Measurements from ENCODE around the gene WAC.

DNA sequence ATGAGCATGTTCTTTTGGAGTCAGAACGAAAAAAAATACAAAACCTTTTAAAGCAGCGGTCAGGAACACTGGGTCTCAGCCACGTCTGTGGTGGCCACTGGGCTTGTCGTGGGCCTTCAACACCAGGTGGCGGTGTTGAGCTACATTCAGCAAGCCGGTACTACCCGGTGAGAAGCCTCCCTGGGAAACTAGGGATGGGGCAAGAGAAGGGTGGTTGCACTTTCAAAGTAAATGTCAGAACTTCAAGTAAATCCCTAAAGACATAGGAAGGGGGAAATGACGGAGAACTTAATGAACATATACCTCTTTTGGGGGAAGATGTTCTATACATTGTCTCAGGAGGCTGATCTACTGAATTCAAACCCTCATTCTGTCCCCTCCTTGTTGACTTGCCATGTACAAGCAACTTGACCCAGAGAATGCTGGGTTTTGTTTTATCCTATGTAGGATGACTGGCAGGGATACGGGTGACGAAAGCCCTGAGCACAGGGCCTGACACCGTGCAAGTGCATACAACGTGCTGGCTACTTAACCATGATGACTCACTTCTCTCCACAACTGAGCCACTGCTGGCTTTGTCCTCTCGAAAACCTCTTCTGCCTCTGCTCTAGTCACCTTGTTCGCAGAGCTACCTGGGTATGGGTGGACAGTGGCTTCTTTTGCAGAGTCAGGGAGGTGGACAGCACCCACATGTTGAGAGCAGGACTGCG is 95.4 kb downstream of the WAC start:
- TF ChIP-seq, protein P1, sequence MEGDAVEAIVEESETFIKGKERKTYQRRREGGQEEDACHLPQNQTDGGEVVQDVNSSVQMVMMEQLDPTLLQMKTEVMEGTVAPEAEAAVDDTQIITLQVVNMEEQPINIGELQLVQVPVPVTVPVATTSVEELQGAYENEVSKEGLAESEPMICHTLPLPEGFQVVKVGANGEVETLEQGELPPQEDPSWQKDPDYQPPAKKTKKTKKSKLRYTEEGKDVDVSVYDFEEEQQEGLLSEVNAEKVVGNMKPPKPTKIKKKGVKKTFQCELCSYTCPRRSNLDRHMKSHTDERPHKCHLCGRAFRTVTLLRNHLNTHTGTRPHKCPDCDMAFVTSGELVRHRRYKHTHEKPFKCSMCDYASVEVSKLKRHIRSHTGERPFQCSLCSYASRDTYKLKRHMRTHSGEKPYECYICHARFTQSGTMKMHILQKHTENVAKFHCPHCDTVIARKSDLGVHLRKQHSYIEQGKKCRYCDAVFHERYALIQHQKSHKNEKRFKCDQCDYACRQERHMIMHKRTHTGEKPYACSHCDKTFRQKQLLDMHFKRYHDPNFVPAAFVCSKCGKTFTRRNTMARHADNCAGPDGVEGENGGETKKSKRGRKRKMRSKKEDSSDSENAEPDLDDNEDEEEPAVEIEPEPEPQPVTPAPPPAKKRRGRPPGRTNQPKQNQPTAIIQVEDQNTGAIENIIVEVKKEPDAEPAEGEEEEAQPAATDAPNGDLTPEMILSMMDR (IDR thresholded peaks at IDR 0.05): peak; percentile 49 to 84 (median 72)
- TF ChIP-seq POLR2AphosphoS5 (IDR thresholded peaks at IDR 0.05) (no peak), POLR2A (IDR thresholded peaks at IDR 0.05) (no peak), EP300 (IDR thresholded peaks at IDR 0.05) (no peak)
